RPMI7951 (cell line): ENCODE data around the gene LFNG. TPM values are rescaled to one million over a fixed set of nuclear protein-coding genes. Genes with fewer than 3 reads are reported as not detected.

Experiments used
- DNase-seq: peaks from one replicate; pipeline ENCODE4 v3.0.0-alpha.2; 2012; ENCODE audit warnings: low read depth
- total RNA-seq: library from RNA; depleted of rRNA; stranded (reverse); fragments of >200 nt; shearing (Covaris generic); gene quantifications from 2 replicates; pipeline ENCODE4 v1.2.3, GENCODE V29; 2014

Gene LFNG
- total RNA-seq, 1 experiment from 2014 or later, result 19.1 TPM

- peak; percentile 40 for DNase-seq
Observed at GRCh38 chr7:2483494-2483893, 36.1 kb upstream of the LFNG start.

DNA sequence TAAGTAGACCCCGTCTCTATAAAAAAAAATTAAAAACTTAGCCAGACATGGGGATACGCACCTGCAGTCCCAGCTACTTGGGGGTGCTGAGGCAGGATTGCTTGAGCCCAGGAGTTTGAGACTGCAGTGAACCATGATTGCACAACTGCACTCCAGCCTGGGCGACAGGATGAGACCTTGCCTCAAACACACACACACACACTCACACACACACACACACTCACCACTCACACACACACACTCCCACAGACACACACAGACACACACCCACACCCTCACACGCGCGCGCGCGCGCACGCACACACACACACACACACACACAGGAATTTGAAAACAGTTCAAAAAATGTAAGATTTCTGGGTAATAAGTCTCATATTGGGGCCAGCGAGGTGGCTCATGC, 34.7 kb upstream of the LFNG start:
- DNase-seq, result no peak

- no peak for DNase-seq
Observed at GRCh38 chr7:2487586-2488271, 31.8 kb upstream of the LFNG start.

GRCh38 chr7:2488272-2488645, 31.3 kb upstream of the LFNG start:
- no peak for DNase-seq

GRCh38 chr7:2488681-2489080, 30.9 kb upstream of the LFNG start:
- no peak for DNase-seq

- DNase-seq, result no peak
Observed at GRCh38 chr7:2490181-2490651, 29.4 kb upstream of the LFNG start.

- DNase-seq, result no peak
Observed at GRCh38 chr7:2492038-2492437, 27.5 kb upstream of the LFNG start.

DNA sequence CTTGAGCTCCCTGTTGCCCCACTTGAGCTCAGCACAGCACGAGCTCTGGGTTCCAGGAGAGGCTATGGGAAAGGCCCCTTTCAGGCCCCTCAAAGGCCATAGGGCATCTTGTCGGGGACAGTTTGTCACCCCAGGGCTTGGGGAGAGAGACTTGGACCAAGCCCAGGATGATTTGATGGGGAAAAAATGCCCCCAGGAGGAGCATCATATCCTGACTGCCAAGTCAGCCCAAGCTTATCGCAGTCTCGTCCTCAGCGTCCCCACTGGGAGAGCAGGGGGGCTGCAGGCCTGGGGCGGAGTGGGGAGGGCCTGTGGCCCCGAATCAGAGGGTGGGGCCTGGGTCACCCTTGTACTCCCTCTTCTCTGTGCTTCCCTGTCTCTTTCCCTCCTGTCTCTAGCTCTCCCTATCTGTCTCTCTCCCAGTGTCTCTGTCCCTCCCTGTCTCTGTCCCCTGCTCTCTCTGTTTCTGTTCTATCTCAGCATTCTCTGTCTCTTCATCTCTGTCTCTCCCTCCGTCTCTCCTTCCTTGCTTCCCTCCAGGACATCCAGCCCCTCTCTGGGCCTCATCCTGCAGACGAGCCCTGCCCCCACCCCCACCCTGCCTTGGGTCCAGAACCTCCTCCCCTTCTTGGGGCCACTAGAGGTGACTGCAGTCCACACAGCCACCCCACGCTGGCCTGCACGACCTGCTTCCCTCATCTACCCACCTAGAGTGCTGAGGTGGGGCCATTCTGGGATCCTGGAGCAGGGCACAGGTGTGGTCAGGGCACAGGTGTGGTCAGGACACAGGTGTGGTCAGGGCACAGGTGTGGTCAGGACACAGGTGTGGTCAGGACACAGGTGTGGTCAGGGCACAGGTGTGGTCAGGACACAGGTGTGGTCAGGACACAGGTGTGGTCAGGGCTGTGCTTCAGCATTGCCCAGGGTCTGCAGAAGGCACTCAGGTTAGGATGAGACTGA, 26.1 kb upstream of the LFNG start:
- no peak for DNase-seq

GRCh38 chr7:2494191-2495130, 25.1 kb upstream of the LFNG start:
- DNase-seq, result no peak

DNA sequence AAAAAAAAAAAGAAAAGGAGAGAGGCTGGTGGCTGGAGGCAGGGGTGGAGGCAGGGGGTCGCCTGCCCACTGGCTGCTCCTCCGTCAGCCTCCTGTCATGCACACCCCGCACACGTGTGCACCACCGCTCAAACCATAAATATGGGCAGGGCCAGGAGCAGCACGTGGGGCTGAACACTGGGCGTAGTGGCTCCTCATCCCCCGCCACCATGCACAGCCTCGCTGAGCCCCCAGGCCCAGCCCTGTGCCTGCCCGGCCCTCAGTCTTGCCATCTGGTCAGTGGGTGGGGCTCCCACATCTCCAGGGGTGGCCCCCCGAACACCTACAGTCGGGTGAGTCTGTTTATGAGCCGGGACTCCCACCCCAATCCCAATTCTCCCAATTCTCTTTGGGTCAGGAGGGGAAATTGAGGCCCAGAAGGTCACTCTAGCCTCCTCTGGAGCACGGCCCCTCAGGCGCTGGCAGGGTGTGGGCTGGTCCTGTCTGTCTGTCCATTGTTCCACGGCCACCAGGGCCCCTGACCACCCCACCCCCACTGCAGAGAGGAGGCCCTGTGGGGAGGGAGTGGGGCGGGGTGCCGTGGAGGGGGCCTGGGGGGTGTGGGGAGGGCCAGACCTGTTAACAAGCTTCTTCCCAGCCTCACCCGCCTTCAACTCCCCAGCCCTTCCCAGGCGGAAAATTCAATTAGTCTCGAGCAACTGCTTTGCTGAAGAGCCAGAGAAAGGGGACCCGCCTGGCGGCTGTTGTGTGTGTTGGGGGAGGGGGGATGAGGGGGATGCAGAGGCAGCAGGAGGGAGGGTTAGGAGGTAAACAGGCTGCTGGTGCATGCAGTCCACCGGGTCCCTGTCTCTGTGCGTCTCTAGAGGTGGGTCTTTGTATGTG, 23.9 kb upstream of the LFNG start:
- DNase-seq, result no peak

GRCh38 chr7:2496375-2496774, 23.2 kb upstream of the LFNG start:
- no peak for DNase-seq

DNA sequence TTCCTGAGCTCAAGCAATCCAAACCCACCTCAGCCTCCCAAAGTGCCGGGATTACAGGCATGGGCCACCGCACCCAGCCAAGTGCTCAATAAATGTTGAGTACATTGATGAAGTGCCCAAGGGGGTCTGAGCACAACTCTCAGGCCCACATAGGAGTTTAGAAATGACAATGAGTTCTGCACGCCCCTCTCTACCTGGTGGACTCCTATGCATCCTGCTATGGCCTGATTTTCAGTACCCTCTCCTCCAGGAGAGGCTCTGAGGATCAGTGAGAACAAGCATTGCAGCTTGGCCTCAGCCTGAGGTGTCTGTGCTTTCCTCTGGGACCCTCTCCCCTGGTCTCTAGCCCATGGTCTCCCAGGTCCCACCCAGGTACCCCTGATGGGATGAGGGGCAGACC, 22.5 kb upstream of the LFNG start:
- no peak for DNase-seq

DNA sequence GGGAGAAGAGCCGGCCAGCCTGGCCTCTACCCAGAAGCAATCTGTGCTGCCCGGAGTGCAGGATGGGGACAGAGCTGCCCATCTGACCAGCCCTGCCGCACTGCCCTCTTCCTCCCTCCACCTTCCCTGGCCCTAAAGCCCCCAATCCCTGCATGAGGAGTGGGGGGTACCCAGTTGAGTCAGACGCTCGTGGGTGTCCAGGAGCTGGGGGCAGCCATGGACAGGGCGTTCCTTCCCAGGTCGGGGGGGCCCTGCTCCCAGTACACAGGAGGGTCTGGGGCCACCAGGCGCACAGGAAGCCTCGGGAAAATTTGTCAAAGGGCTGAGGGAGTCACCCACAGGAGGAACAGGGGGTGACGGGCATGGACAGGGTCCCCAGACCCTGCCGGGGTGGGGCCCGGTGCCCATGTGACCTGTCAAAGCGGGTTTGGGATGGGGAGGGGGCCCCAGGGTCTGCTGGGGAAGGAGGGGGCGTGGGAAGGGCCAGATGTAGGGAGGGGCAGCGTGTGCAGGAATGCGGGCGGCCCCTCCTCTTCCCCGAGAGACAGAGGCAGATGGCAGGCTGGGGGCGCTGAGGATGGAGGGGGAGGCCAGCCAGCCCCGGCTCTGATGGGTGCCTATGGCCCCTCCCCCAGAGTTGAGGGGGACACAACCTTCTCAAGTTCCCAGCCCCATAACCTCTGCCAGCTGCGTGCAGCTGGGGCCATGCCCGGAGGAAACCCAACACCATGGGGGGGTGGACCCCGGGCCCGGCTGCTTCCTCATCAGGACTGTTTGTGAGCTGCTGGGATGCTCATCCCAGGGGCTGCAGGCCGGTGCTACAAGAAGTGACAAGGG, 21.9 kb upstream of the LFNG start:
- no peak for DNase-seq

- DNase-seq, result no peak
Observed at GRCh38 chr7:2498708-2499107, 20.9 kb upstream of the LFNG start.

GRCh38 chr7:2499181-2499580, 20.4 kb upstream of the LFNG start:
- no peak for DNase-seq

DNA sequence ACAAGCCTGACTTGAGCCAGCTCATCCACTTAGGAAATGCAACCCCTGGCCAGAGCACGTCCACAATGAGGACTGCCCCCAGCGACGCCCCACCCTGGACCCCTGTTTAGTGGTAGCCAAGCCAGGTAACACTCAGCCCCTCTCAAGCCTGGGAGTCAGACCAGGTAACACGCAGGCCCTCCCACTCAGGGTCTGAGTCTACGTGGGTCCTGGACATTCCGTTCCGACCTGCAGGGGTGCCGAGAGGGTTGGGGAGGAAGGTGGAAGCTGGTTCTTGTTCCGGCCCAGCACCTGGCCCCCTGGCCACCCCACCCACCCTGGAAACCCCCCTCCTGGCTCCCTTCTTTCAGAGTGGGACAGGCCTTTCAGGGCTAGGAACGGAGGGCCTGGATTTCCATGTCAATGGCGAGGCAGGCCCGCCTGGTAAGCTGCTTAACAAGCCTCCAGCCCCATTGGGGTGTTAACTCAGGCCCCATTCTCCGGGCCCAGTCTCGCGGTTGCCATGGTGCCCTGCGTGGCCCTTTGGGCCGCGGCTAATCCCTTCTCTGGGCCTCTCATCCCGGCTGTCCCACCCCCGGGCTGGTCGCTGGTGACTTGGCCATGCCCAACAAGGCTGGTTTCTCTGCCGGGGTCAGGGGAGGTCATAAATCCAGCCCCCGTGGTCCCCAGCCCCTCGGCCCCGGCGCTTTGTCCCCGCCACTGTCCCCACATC, 19.7 kb upstream of the LFNG start:
- DNase-seq, result no peak

DNA sequence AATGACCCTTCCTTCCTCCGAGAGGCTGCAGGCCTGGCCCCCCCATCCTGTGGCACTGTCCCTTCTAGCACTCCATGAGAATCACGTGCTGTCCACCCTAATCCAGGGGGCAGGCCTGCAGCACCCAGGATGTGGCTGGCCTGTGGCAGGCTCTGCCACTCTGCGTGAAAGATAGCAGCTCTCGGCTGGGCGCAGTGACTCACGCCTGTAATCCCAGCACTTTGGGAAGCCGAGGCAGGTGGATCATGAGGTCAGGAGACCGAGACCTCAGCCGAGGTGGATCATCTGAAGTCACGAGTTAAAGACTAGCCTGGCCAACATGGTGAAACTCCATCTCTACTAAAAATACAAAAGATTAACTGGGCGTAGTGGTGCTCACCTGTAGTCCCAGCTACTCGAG, 18.9 kb upstream of the LFNG start:
- DNase-seq, result no peak

DNA sequence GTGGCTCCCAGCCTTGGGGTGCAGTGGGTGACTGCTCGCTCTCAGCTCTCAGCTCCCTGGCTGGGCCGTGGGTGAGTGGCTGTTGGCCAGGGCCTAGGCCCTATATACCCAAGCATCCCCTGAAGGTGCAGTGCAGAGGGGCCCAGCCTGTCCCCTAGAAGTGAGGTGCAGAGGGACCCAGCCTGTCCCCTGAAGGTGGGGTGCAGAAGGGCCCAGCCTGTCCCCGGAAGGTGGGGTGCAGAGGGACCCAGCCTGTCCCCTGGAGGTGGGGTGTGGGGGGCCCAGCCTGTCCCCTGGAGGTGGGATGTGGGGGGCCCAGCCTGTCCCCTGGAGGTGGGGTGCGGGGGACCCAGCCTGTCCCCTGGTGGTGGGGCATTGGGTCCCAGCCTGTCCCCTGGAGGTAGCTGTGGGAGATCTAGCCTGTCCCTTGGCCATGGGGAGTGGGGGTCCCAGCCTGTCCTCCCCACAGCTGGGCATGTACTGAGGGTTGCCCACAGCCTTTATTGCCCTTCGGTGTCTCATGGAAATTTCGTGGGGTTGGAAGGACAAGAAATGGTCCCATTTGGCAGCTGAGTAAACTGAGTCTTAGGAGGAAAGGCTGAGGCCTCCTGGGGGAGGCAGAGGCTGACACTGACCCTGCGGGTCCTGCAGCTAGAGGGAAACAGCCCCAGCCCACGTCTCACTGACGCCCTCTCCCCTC, 17.5 kb upstream of the LFNG start:
- no peak for DNase-seq

- DNase-seq, result no peak
Observed at GRCh38 chr7:2502647-2502966, 17.0 kb upstream of the LFNG start.
